Progenitor cell of endocrine pancreas (in vitro differentiated cells): ENCODE measurements around the gene SPSB1. TPM values are rescaled to one million over a fixed set of nuclear protein-coding genes. Genes with fewer than 3 reads are reported as not detected.
"Not testable (repeated sequence)": the region's sequence is repeated elsewhere in the genome, so short reads cannot be mapped to it uniquely, and the experiment has no call there.

Experiments used
- DNase-seq: peaks from one replicate; pipeline ENCODE4 v3.0.0; 2021; ENCODE audit warnings: low spot score; ENCODE audit not compliant: unreplicated experiment
- H3K27ac Mint-ChIP-seq: 2 replicates; pipeline ENCODE4 v1.8.0; 2021; ENCODE audit warnings: mild to moderate bottlenecking, moderate library complexity, mixed read lengths
- H3K27me3 Mint-ChIP-seq: 2 replicates; pipeline ENCODE4 v1.8.0; 2021; ENCODE audit warnings: mixed read lengths
- H3K36me3 Mint-ChIP-seq: 2 replicates; pipeline ENCODE4 v1.8.0; 2022; ENCODE audit warnings: mixed read lengths; ENCODE audit not compliant: insufficient read depth
- H3K4me1 Mint-ChIP-seq: 2 replicates; pipeline ENCODE4 v1.8.0; 2021; ENCODE audit warnings: low read depth, mixed read lengths
- H3K4me3 Mint-ChIP-seq: 2 replicates; pipeline ENCODE4 v1.8.0; 2021; ENCODE audit warnings: low read depth, mild to moderate bottlenecking, moderate library complexity, mixed read lengths
- H3K9me3 Mint-ChIP-seq: 2 replicates; pipeline ENCODE4 v1.8.0; 2021; ENCODE audit warnings: low read depth, mixed read lengths
- CTCF ChIP-seq: fragments of 200-600 bp; sonication (generic); IDR thresholded peaks from one replicate; pipeline ENCODE4 v1.5.0; 2021; ENCODE audit warnings: antibody characterized with exemption, mild to moderate bottlenecking; ENCODE audit not compliant: unreplicated experiment
- total RNA-seq: library from RNA; stranded (reverse); gene quantifications from 2 replicates; pipeline ENCODE4 v1.2.1, GENCODE V29; 2021

The SPSB1 gene
- total RNA-seq, 1 donor from 2014 or later, result 6.6 TPM

GRCh38 chr1:9297831-9298230 lies 5.1 kb downstream of the SPSB1 start:
- no peak for DNase-seq
- no peak for TF ChIP-seq CTCF
- Mint-ChIP-seq H3K36me3 (peaks cover 3% of the 10 kb centered on the region), H3K4me1 (peaks cover 9% of the 10 kb centered on the region), H3K9me3 (no peaks in the 10 kb centered on the region), H3K27me3 (no peaks in the 10 kb centered on the region), H3K27ac (no peak overlapping the region), H3K4me3 (no peak overlapping the region)

- no peak overlapping the region for H3K27ac Mint-ChIP-seq
Observed at GRCh38 chr1:9298282-9298681, 5.6 kb downstream of the SPSB1 start.

GRCh38 chr1:9299571-9300541 lies 7.2 kb downstream of the SPSB1 start:
- not testable (repeated sequence) for H3K4me3 Mint-ChIP-seq, H3K4me1 Mint-ChIP-seq, H3K36me3 Mint-ChIP-seq, DNase-seq, H3K9me3 Mint-ChIP-seq, H3K27me3 Mint-ChIP-seq
- peak overlapping the region; percentile 72 for H3K27ac Mint-ChIP-seq

More at GRCh38 chr1:9298282-9298681, 5.6 kb downstream of the SPSB1 start:
- no peak for DNase-seq
- no peaks in the 10 kb centered on the region for H3K9me3 Mint-ChIP-seq
- H3K4me1 Mint-ChIP-seq, result peaks cover 10% of the 10 kb centered on the region
- no peaks in the 10 kb centered on the region for H3K27me3 Mint-ChIP-seq
- peaks cover 3% of the 10 kb centered on the region for H3K36me3 Mint-ChIP-seq
- TF ChIP-seq CTCF, result no peak
- no peak overlapping the region for H3K4me3 Mint-ChIP-seq

- Mint-ChIP-seq H3K4me3 (no peak overlapping the region), H3K36me3 (peaks cover 3% of the 10 kb centered on the region), H3K9me3 (no peaks in the 10 kb centered on the region), H3K27ac (peak overlapping the region; percentile 72), H3K27me3 (no peaks in the 10 kb centered on the region), H3K4me1 (peaks cover 10% of the 10 kb centered on the region)
- TF ChIP-seq CTCF, result no peak
- DNase-seq, result no peak
Observed at GRCh38 chr1:9300573-9300972, 7.9 kb downstream of the SPSB1 start.

- Mint-ChIP-seq H3K9me3 (no peaks in the 10 kb centered on the region), H3K4me1 (peaks cover 8% of the 10 kb centered on the region), H3K4me3 (no peak overlapping the region), H3K27me3 (no peaks in the 10 kb centered on the region), H3K27ac (no peak overlapping the region), H3K36me3 (peaks cover 3% of the 10 kb centered on the region)
- no peak for TF ChIP-seq CTCF
- no peak for DNase-seq
Observed at GRCh38 chr1:9302745-9303524, 10.2 kb downstream of the SPSB1 start.
